HepG2 (cell line): ENCODE measurements around the gene ACVR2A. TPM values are rescaled to one million over a fixed set of nuclear protein-coding genes. Genes with fewer than 3 reads are reported as not detected.
A peak's percentile ranks its signal among the peaks of the same experiment; 100 is the strongest.

Experiments used
- ATAC-seq: fragments of 200-7000 bp; cut with Tn5 transposase; 3 replicates; pipeline ENCODE4 v1.9.1; 2020; ENCODE audit warnings: mild to moderate bottlenecking, moderate library complexity
- BruUV-seq: library from RNA; stranded (reverse); fragments of 400-500 nt; replicated peaks from 2 replicates; lab custom pipeline; 2021; lab: Mats Ljungman, UMichigan
- CTCF ChIA-PET: fragments of 300-600 bp; formaldehyde crosslinking; extraction: SDS; loops from one replicate; lab custom pipeline; 2021; ENCODE audit warnings: low total read pairs, inconsistent platforms, low intra/inter-chr PET ratio; lab: Yijun Ruan, JAX
- POLR2A ChIA-PET: fragments of 350-600 bp; sonication (Branson Sonifier 250); formaldehyde crosslinking; loops from one replicate; lab custom pipeline; 2020; ENCODE audit warnings: antibody characterized with exemption, inconsistent platforms; lab: Yijun Ruan, JAX
- DNase-seq: peaks from one replicate; pipeline ENCODE4 v3.0.0-alpha.2; 2015; ENCODE audit warnings: low spot score
- FAIRE-seq: peaks from 3 replicates; lab custom pipeline; 2011; peaks lifted over from hg19 to GRCh38; lab: Jason Lieb, UNC
- H2AFZ ChIP-seq: one replicate; pipeline ENCODE4 v1.6.1; 2011; ENCODE audit warnings: low read length, inconsistent platforms
- H3K27ac ChIP-seq: fragments of 300-600 bp; 3 replicates; pipeline ENCODE4 v1.8.0; 2011; ENCODE audit warnings: mixed run types, mild to moderate bottlenecking, mixed read lengths, low read length, inconsistent platforms; ENCODE audit not compliant: insufficient read depth; ENCODE audit errors: extremely low read length
- H3K27me3 ChIP-seq, 2 experiments: fragments of 200-600 bp in 1 of 2; 2 replicates in 1 of 2; 3 replicates in 1 of 2; pipeline versions ENCODE4 v1.6.0 to v1.8.0; 2011; ENCODE audit warnings: low read length in 2 of 2, mild to moderate bottlenecking in 2 of 2, moderate library complexity in 2 of 2, inconsistent platforms in 1 of 2; ENCODE audit not compliant: insufficient read depth in 2 of 2, control insufficient read depth in 1 of 2
- H3K36me3 ChIP-seq, 2 experiments: fragments of 200-600 bp in 1 of 2; replicated peaks in 1 of 2; 2 replicates in 1 of 2; 3 replicates in 1 of 2; pipeline versions ENCODE4 v1.5.1 to v1.8.0; 2011; ENCODE audit warnings: low read length in 2 of 2, inconsistent platforms in 1 of 2; ENCODE audit not compliant: insufficient read depth in 2 of 2, control insufficient read depth in 1 of 2
- H3K4me1 ChIP-seq: 2 replicates; pipeline ENCODE4 v1.5.1; 2012; ENCODE audit warnings: low read length, inconsistent platforms; ENCODE audit not compliant: insufficient read depth
- H3K4me2 ChIP-seq: 2 replicates; pipeline ENCODE4 v1.6.0; 2011; ENCODE audit warnings: low read depth, low read length, inconsistent platforms
- H3K4me3 ChIP-seq, 3 experiments: fragments of 200-600 bp in 1 of 3; sonication (generic), shearing (Covaris generic) in 1 of 3; replicated peaks in 1 of 3; 2 replicates each; pipeline ENCODE4 v1.5.1; 2011 to 2016; ENCODE audit warnings: low read length in 3 of 3, inconsistent platforms in 2 of 3, low read depth in 2 of 3, mild to moderate bottlenecking in 2 of 3, control low read depth in 1 of 3, mixed read lengths in 1 of 3; ENCODE audit not compliant: insufficient read depth in 1 of 3
- H3K79me2 ChIP-seq: one replicate; pipeline ENCODE4 v1.6.1; 2011; ENCODE audit warnings: low read length, inconsistent platforms; ENCODE audit not compliant: insufficient read depth
- H3K9ac ChIP-seq: 2 replicates; pipeline ENCODE4 v1.6.0; 2011; ENCODE audit warnings: mild to moderate bottlenecking, low read depth, low read length, inconsistent platforms; ENCODE audit not compliant: insufficient read depth
- H3K9me3 ChIP-seq: 2 replicates; pipeline ENCODE4 v1.5.1; 2012; ENCODE audit warnings: mild to moderate bottlenecking, low read length
- H4K20me1 ChIP-seq: 2 replicates; pipeline ENCODE4 v1.6.0; 2011; ENCODE audit warnings: inconsistent platforms, mild to moderate bottlenecking, low read length, moderate library complexity; ENCODE audit not compliant: insufficient read depth
- ARNT2 ChIP-seq: sonication (generic); formaldehyde crosslinking; IDR thresholded peaks from 2 replicates; pipeline ENCODE4 v1.8.0; 2022; ENCODE audit warnings: mild to moderate bottlenecking, low read depth, missing genetic modification reagents, moderate library complexity
- CBX1 ChIP-seq: IDR thresholded peaks from one replicate; pipeline ENCODE4 v1.6.1; 2016; ENCODE audit warnings: antibody characterized with exemption, low read depth
- CHD2 ChIP-seq: IDR thresholded peaks from 2 replicates; pipeline ENCODE4 v1.6.1; 2011; ENCODE audit warnings: low read depth, low read length, improper control_type of control experiment
- FLYWCH1 ChIP-seq: sonication (generic); formaldehyde crosslinking; IDR thresholded peaks from 2 replicates; pipeline ENCODE4 v1.8.1; 2023; ENCODE audit warnings: mild to moderate bottlenecking, missing genetic modification reagents
- HOXD1 ChIP-seq: sonication (generic); formaldehyde crosslinking; IDR thresholded peaks from 2 replicates; pipeline ENCODE4 v1.5.0; 2020; ENCODE audit warnings: missing genetic modification reagents
- IRX3 ChIP-seq: sonication (generic); formaldehyde crosslinking; IDR thresholded peaks from 2 replicates; pipeline ENCODE4 v1.8.1; 2023; ENCODE audit warnings: mild to moderate bottlenecking, low read depth, missing genetic modification reagents, borderline replicate concordance
- ISX ChIP-seq: sonication (generic); formaldehyde crosslinking; conservative IDR thresholded peaks from 2 replicates; pipeline ENCODE4 v1.5.0; 2020; ENCODE audit warnings: missing genetic modification reagents
- KDM2A ChIP-seq: sonication (generic); formaldehyde crosslinking; IDR thresholded peaks from 2 replicates; pipeline ENCODE4 v1.4.0; 2020; ENCODE audit warnings: low read depth, missing genetic modification reagents, borderline replicate concordance
- MAFK ChIP-seq, 2 experiments: IDR thresholded peaks in 1 of 2; conservative IDR thresholded peaks in 1 of 2; 2 replicates each; pipeline ENCODE4 v1.6.1; 2011; ENCODE audit warnings: improper control_type of control experiment in 2 of 2, low read length in 2 of 2
- MTF1 ChIP-seq: sonication (generic); formaldehyde crosslinking; IDR thresholded peaks from 2 replicates; pipeline ENCODE4 v1.5.0; 2020; ENCODE audit warnings: missing genetic modification reagents
- MYNN ChIP-seq: sonication (generic); formaldehyde crosslinking; IDR thresholded peaks from 2 replicates; pipeline ENCODE4 v1.4.0; 2020; ENCODE audit warnings: mild to moderate bottlenecking, low read depth, missing genetic modification reagents
- STAT5B ChIP-seq: sonication (generic); formaldehyde crosslinking; IDR thresholded peaks from 2 replicates; pipeline ENCODE4 v1.4.0; 2020; ENCODE audit warnings: missing genetic modification reagents
- ZBTB38 ChIP-seq: sonication (generic); formaldehyde crosslinking; IDR thresholded peaks from 2 replicates; pipeline ENCODE4 v1.5.1; 2020; ENCODE audit warnings: mild to moderate bottlenecking, missing genetic modification reagents
- ZKSCAN1 ChIP-seq: fragments of 150-350 bp; IDR thresholded peaks from 2 replicates; pipeline ENCODE4 v1.6.1; 2014; ENCODE audit warnings: low read length
- ZNF20 ChIP-seq: sonication (generic); formaldehyde crosslinking; IDR thresholded peaks from 2 replicates; pipeline ENCODE4 v1.4.0; 2020; ENCODE audit warnings: mild to moderate bottlenecking, moderate library complexity, missing genetic modification reagents
- ZNF225 ChIP-seq: sonication (generic); formaldehyde crosslinking; IDR thresholded peaks from 2 replicates; pipeline ENCODE4 v1.4.0; 2020; ENCODE audit warnings: mild to moderate bottlenecking, missing genetic modification reagents
- ZNF234 ChIP-seq: sonication (generic); formaldehyde crosslinking; conservative IDR thresholded peaks from 2 replicates; pipeline ENCODE4 v1.5.1; 2020; ENCODE audit warnings: mild to moderate bottlenecking, missing genetic modification reagents
- ZNF292 ChIP-seq: sonication (generic); formaldehyde crosslinking; IDR thresholded peaks from 2 replicates; pipeline ENCODE4 v1.8.1; 2022; ENCODE audit warnings: mild to moderate bottlenecking, low read depth, missing genetic modification reagents, borderline replicate concordance
- ZNF329 ChIP-seq: sonication (generic); formaldehyde crosslinking; IDR thresholded peaks from 2 replicates; pipeline ENCODE4 v1.9.0; 2021; ENCODE audit warnings: low read depth, mild to moderate bottlenecking, missing genetic modification reagents
- ZNF460 ChIP-seq: sonication (generic); formaldehyde crosslinking; IDR thresholded peaks from 2 replicates; pipeline ENCODE4 v1.5.1; 2020; ENCODE audit warnings: missing genetic modification reagents, mild to moderate bottlenecking, borderline replicate concordance
- ZNF652 ChIP-seq: IDR thresholded peaks from 2 replicates; pipeline ENCODE4 v1.6.1; 2016; ENCODE audit warnings: low read depth, borderline replicate concordance
- ZNF749 ChIP-seq: sonication (generic); formaldehyde crosslinking; IDR thresholded peaks from 2 replicates; pipeline ENCODE4 v1.8.0; 2022; ENCODE audit warnings: mild to moderate bottlenecking, missing genetic modification reagents, moderate library complexity, borderline replicate concordance
- WGBS: methylation state at CpG from one replicate; pipeline ENCODE4 v1.1.6; 2017; ENCODE audit warnings: low lambda C conversion rate; 5-methylcytosine and 5-hydroxymethylcytosine counted together
- in situ Hi-C: cut with HindIII; loops from 2 replicates; pipeline ENCODE4 v1.10.0; 2017; ENCODE audit warnings: low pct_unique_long_range_greater_than_20kb; ENCODE audit not compliant: extremely low pct_ligation_motif_present
- intact Hi-C: fragments of 100-400 bp; cut with micrococcal nuclease; formaldehyde crosslinking; loops from one replicate; pipeline ENCODE4 v1.10.0; 2022; ENCODE audit not compliant: unreplicated experiment
- polyA plus RNA-seq, 8 experiments: library from polyadenylated mRNA; depleted of rRNA in 3 of 8; stranded (reverse) in 7 of 8; unstranded in 1 of 8; fragments of >200 nt; fragmentation: Illumina TruSeq in 4 of 8; extraction: Trizol in 4 of 8; gene quantifications; 2 replicates each; pipeline versions ENCODE4 v1.2.1 to v1.2.3, GENCODE V29; 2011 to 2016; ENCODE audit warnings: low read depth in 4 of 8, missing spikeins in 1 of 8, mixed read lengths in 1 of 8; ENCODE audit not compliant: insufficient read depth in 1 of 8
- total RNA-seq, 5 experiments: library from RNA; depleted of rRNA; stranded (reverse); fragments of >200 nt; fragmentation: Illumina TruSeq; extraction: Trizol; gene quantifications; 2 replicates each; pipeline ENCODE4 v1.2.3, GENCODE V29; 2016; ENCODE audit warnings: low read depth in 1 of 5
- TF ChIP-seq, protein P1 (sequence below): fragments of 450-650 bp; IDR thresholded peaks from 2 replicates; pipeline ENCODE4 v1.6.1; 2017; ENCODE audit warnings: mild to moderate bottlenecking
- TF ChIP-seq, protein P2 (sequence below): sonication (generic); formaldehyde crosslinking; IDR thresholded peaks from 2 replicates; pipeline ENCODE4 v1.4.0; 2020; ENCODE audit warnings: mild to moderate bottlenecking, missing genetic modification reagents, borderline replicate concordance

ACVR2A gene
- total and polyA plus RNA-seq, 2 of the 13 experiments (the other 11 are each of a cell fraction or from before 2014, with no cell fraction given), result 8.3 to 18.0 TPM

DNA sequence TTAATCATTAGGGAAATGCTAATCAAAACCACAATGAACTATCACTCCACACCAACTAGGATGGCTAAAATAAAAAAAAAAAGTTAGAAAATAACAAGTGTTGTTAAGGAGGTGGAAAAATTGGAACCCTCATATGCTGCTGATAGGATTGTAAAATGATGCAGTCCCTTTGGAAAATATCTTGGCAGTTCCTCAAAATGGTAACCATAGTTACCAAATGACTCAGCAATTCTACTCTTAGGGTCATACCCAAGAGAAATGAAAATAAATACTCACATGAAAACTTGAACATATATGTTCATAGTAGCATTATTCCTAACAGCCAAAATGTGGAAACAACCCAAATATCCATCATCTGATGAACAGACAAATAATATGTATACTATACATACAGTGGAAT is 15.7 kb upstream of the ACVR2A start (continued):
- TF ChIP-seq FLYWCH1 (CRISPR knock-in tag) (no peak), ZKSCAN1 (no peak), ZNF329 (no peak), ARNT2 (CRISPR knock-in tag) (no peak), CHD2 (no peak), CBX1 (no peak), MAFK (conservative IDR thresholded peaks at IDR 0.05 in 1 of 2, IDR thresholded peaks at IDR 0.05 in 1 of 2; ENCODE audit: low read length in 2 of 2) (peak; percentile 73 to 81), ZNF749 (CRISPR knock-in tag) (no peak), ISX (CRISPR knock-in tag) (no peak), ZNF652 (no peak)

DNA sequence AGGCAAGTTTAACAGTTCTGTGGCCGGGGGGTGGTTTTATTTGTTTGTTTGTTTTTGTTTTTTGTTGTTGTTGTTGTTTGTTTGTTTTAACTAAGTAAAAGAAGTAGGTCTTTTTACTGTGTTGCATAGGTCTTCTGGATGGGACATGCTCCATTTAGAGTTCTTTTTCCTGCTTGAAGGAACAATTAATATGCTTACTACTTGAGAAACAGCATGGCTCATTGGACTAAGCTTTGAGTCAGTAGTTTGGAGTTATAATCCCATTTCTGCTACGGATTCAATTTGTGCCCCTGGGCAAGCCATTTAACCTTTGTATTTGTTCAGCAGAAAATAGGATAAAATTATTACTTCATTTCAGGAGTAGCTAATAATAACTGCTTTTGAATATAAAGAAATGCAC is 8.7 kb upstream of the ACVR2A start:
- in situ Hi-C loops, result no loop called here
- no peaks in the 10 kb centered on the region for H4K20me1 ChIP-seq
- no peaks in the 10 kb centered on the region for H3K4me1 ChIP-seq
- H2AFZ ChIP-seq, result no peak overlapping the region
- H3K27ac ChIP-seq, result no peak overlapping the region
- no TSS peak for BruUV-seq
- intact Hi-C loops, result no loop called here
- H3K9ac ChIP-seq, result no peak overlapping the region
- no peaks in the 10 kb centered on the region for H3K79me2 ChIP-seq
- WGBS, result 32% methylated on average over 2 of the region's 2 CpGs
- no peaks in the 10 kb centered on the region for H3K9me3 ChIP-seq
- ChIA-PET CTCF (no interaction called here), POLR2A (no interaction called here)
- H3K36me3 ChIP-seq, result no peaks in the 10 kb centered on the region
- ATAC-seq, result no peak
- H3K4me2 ChIP-seq, result no peak overlapping the region
- no peak for DNase-seq
- peaks cover 0 to 15% of the 10 kb centered on the region in 2 experiments; a peak in 2 of 5 replicates for H3K27me3 ChIP-seq
- FAIRE-seq, result no peak
- no peak overlapping the region for H3K4me3 ChIP-seq
- TF ChIP-seq ZBTB38 (CRISPR knock-in tag), result no peak
- TF ChIP-seq ZNF234 (CRISPR knock-in tag), result no peak
- no peak for TF ChIP-seq KDM2A (CRISPR knock-in tag)
- TF ChIP-seq ZNF460 (CRISPR knock-in tag), result no peak
- TF ChIP-seq, protein P1, sequence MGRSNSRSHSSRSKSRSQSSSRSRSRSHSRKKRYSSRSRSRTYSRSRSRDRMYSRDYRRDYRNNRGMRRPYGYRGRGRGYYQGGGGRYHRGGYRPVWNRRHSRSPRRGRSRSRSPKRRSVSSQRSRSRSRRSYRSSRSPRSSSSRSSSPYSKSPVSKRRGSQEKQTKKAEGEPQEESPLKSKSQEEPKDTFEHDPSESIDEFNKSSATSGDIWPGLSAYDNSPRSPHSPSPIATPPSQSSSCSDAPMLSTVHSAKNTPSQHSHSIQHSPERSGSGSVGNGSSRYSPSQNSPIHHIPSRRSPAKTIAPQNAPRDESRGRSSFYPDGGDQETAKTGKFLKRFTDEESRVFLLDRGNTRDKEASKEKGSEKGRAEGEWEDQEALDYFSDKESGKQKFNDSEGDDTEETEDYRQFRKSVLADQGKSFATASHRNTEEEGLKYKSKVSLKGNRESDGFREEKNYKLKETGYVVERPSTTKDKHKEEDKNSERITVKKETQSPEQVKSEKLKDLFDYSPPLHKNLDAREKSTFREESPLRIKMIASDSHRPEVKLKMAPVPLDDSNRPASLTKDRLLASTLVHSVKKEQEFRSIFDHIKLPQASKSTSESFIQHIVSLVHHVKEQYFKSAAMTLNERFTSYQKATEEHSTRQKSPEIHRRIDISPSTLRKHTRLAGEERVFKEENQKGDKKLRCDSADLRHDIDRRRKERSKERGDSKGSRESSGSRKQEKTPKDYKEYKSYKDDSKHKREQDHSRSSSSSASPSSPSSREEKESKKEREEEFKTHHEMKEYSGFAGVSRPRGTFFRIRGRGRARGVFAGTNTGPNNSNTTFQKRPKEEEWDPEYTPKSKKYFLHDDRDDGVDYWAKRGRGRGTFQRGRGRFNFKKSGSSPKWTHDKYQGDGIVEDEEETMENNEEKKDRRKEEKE, result no peak
- no peak for TF ChIP-seq ZNF292 (CRISPR knock-in tag)
- no peak for TF ChIP-seq ZNF225 (CRISPR knock-in tag)
- TF ChIP-seq HOXD1 (CRISPR knock-in tag), result no peak
- TF ChIP-seq STAT5B (CRISPR knock-in tag), result no peak
- TF ChIP-seq, protein P2, sequence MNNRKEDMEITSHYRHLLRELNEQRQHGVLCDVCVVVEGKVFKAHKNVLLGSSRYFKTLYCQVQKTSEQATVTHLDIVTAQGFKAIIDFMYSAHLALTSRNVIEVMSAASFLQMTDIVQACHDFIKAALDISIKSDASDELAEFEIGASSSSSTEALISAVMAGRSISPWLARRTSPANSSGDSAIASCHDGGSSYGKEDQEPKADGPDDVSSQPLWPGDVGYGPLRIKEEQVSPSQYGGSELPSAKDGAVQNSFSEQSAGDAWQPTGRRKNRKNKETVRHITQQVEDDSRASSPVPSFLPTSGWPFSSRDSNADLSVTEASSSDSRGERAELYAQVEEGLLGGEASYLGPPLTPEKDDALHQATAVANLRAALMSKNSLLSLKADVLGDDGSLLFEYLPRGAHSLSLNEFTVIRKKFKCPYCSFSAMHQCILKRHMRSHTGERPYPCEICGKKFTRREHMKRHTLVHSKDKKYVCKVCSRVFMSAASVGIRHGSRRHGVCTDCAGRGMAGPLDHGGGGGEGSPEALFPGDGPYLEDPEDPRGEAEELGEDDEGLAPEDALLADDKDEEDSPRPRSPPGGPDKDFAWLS, result no peak
- TF ChIP-seq MYNN (CRISPR knock-in tag), result no peak
- no peak for TF ChIP-seq ZNF20 (CRISPR knock-in tag)
- no peak for TF ChIP-seq IRX3 (CRISPR knock-in tag)
- no peak for TF ChIP-seq MTF1 (CRISPR knock-in tag)
